ENCODE data around the gene SLK.

The SLK gene

DNA sequence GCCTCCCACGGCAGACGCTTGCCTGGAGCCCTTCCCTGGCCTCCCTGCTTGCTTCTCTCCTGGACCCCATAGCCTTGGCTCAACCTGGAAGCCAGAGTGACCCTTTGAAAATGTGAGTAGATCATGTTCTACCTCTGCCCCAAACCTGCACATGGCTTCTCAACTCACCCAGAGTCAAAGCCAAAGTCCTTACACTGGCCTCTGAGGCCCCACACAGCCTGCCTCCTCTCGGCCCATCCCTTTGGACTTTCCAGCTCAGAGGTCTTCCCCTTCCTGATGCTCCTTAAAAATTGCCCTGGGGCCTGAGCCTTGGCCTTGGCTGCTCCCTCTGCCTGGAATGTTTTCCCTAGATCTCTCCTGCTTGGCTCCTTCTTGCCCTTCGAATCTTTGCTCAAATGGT lies 86.3 kb downstream of the SLK start:
- Histone ChIP-seq H3K9ac (no peak overlapping the region), H3K4me2 (ENCODE audit: low read length) (no peak overlapping the region), H3K79me2 (no peaks in the 10 kb centered on the region), H2AFZ (no peak overlapping the region), H3K27ac (no peak overlapping the region), H3K9me3 (ENCODE audit: control insufficient read depth, low read length) (no peaks in the 10 kb centered on the region), H3K4me1 (peaks cover 2% of the 10 kb centered on the region), H3K4me3 (ENCODE audit: low read depth, low read length) (no peak overlapping the region), H3K27me3 (ENCODE audit: control insufficient read depth, insufficient read depth, low read length) (no peaks in the 10 kb centered on the region), H3K36me3 (ENCODE audit: control insufficient read depth, insufficient read depth, low read length) (no peaks in the 10 kb centered on the region)
- TF ChIP-seq, protein P1, sequence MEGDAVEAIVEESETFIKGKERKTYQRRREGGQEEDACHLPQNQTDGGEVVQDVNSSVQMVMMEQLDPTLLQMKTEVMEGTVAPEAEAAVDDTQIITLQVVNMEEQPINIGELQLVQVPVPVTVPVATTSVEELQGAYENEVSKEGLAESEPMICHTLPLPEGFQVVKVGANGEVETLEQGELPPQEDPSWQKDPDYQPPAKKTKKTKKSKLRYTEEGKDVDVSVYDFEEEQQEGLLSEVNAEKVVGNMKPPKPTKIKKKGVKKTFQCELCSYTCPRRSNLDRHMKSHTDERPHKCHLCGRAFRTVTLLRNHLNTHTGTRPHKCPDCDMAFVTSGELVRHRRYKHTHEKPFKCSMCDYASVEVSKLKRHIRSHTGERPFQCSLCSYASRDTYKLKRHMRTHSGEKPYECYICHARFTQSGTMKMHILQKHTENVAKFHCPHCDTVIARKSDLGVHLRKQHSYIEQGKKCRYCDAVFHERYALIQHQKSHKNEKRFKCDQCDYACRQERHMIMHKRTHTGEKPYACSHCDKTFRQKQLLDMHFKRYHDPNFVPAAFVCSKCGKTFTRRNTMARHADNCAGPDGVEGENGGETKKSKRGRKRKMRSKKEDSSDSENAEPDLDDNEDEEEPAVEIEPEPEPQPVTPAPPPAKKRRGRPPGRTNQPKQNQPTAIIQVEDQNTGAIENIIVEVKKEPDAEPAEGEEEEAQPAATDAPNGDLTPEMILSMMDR (IDR thresholded peaks at IDR 0.05), result no peak

DNA sequence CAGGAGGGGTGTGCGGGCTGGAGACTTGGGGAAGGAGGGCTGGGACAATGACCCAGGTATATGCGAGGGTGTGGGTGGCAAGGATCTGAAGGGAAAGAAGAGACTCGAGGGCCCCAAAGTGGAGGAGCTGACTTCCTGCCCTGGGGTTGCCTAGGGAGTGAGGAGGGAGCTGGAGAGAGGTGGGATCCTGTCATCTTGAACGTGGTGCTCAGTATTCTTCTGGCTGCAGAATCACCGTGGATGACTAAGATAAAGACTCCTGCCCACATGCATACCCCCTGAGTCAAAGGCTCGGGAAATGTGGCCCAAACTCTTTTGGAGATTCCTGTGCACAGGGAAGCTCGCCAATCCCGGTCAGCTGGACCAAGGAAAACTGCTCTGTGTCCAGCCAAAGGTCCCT lies 87.5 kb downstream of the SLK start:
- Histone ChIP-seq H3K4me2 (ENCODE audit: low read length) (no peak overlapping the region), H3K9ac (no peak overlapping the region), H3K27me3 (ENCODE audit: control insufficient read depth, insufficient read depth, low read length) (no peaks in the 10 kb centered on the region), H3K36me3 (ENCODE audit: control insufficient read depth, insufficient read depth, low read length) (no peaks in the 10 kb centered on the region), H3K4me3 (ENCODE audit: low read depth, low read length) (no peak overlapping the region), H2AFZ (no peak overlapping the region), H3K79me2 (no peaks in the 10 kb centered on the region), H3K4me1 (peaks cover under 1% of the 10 kb centered on the region), H3K27ac (no peak overlapping the region), H3K9me3 (ENCODE audit: control insufficient read depth, low read length) (no peaks in the 10 kb centered on the region)
- TF ChIP-seq, protein P1 (IDR thresholded peaks at IDR 0.05), result no peak

DNA sequence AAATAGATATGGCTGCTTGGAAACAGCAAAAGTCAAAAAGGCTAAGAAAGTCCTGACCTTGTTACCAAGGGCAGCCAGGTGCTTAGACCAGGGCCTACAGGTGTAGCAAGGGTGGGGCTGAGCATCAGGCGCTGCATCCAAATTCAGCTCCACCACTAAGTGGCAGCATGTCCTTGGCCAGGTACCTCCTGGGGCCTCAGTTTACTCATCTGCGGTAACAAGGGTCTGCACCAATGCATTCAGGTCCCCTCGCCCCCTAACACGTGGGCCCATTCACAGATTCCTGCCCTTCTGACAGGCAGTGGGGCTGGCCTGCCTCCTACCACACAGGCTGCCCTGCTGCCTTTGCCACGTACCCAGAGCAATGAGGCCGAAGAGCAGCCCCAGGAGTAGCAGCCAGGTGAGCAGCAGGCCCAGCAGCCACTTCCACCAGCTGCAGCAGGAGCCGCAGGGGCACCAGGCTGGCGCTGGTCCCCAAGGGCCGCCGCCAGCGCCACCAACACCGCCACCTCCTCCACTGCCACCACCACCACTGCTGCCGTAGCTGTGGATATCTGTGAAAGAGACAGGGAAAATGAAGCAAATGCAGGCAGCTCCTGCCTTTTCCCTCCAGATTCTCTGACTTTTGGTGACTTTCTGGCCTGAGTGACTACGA lies 89.8 kb downstream of the SLK start:
- Histone ChIP-seq H3K27ac (no peak overlapping the region), H3K9ac (no peak overlapping the region), H3K9me3 (ENCODE audit: control insufficient read depth, low read length) (no peaks in the 10 kb centered on the region), H3K4me3 (ENCODE audit: low read depth, low read length) (no peak overlapping the region), H3K4me1 (peaks cover 2% of the 10 kb centered on the region), H3K79me2 (no peaks in the 10 kb centered on the region), H2AFZ (no peak overlapping the region), H3K36me3 (ENCODE audit: control insufficient read depth, insufficient read depth, low read length) (no peaks in the 10 kb centered on the region), H3K27me3 (ENCODE audit: control insufficient read depth, insufficient read depth, low read length) (no peaks in the 10 kb centered on the region), H3K4me2 (ENCODE audit: low read length) (no peak overlapping the region)
- TF ChIP-seq, protein P1 (IDR thresholded peaks at IDR 0.05), result no peak

DNA sequence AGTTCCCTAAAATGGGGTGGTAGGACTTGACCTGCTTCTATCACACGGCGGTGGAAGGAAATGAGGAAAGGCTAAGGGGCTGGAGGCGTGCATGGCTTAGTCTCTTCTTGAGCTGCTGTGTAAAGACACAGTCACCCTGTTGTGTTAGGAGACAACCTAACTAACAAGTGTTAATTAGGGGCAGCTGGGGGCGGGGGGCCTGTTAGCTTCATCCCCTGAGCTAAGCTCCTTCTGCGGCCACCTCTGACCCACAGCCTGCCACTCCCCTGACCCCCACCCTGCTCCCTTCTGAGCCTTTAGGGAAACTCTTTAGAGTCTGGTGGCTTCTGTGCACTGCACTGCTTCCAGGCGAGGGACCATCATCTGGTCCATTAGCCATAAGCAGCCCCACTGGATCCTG lies 90.8 kb downstream of the SLK start:
- Histone ChIP-seq H3K4me3 (ENCODE audit: low read depth, low read length) (no peak overlapping the region), H2AFZ (no peak overlapping the region), H3K27me3 (ENCODE audit: control insufficient read depth, insufficient read depth, low read length) (no peaks in the 10 kb centered on the region), H3K36me3 (ENCODE audit: control insufficient read depth, insufficient read depth, low read length) (no peaks in the 10 kb centered on the region), H3K9ac (no peak overlapping the region), H3K79me2 (no peaks in the 10 kb centered on the region), H3K4me1 (peaks cover 9% of the 10 kb centered on the region), H3K9me3 (ENCODE audit: control insufficient read depth, low read length) (no peaks in the 10 kb centered on the region), H3K4me2 (ENCODE audit: low read length) (no peak overlapping the region), H3K27ac (no peak overlapping the region)
- TF ChIP-seq, protein P1 (IDR thresholded peaks at IDR 0.05), result no peak

DNA sequence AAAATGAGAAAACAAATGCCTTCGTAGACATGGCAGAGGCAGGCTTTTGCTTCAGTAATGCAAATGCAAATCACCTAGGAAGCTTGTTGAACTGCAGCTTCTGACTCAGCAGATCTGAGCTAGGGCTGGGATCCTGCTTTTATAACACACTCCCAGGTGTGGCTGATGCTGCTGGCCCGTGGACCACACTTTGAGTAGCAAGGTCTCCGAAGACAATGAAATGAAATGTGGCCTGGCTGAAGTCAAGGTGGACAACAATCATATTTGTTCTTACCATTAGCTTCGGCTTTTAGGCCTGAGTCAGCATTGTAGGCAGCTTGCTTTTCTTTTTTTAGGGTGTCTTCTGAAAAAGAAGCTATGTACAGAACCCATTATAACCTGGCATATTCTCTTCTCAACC lies 92.4 kb downstream of the SLK start:
- no peak overlapping the region for H3K27ac ChIP-seq
- H3K36me3 ChIP-seq (ENCODE audit: control insufficient read depth, insufficient read depth, low read length), result no peaks in the 10 kb centered on the region
- TF ChIP-seq, protein P1 (IDR thresholded peaks at IDR 0.05), result no peak
- no peak overlapping the region for H3K4me2 ChIP-seq (ENCODE audit: low read length)
- H3K9ac ChIP-seq, result no peak overlapping the region
- peaks cover 24% of the 10 kb centered on the region for H3K4me1 ChIP-seq
- H3K9me3 ChIP-seq (ENCODE audit: control insufficient read depth, low read length), result no peaks in the 10 kb centered on the region
- no peak overlapping the region for H2AFZ ChIP-seq
- H3K79me2 ChIP-seq, result no peaks in the 10 kb centered on the region
- no peaks in the 10 kb centered on the region for H3K27me3 ChIP-seq (ENCODE audit: control insufficient read depth, insufficient read depth, low read length)
- H3K4me3 ChIP-seq (ENCODE audit: low read depth, low read length), result no peak overlapping the region

All from parathyroid adenoma (tissue), 2 donors.